CD4-positive, alpha-beta T cell treated with Interleukin-6 at 100 ng/mL for 8 hours (primary cell): Measurements from ENCODE around the gene BOD1.

Experiments
- DNase-seq: peaks from one replicate; pipeline ENCODE4 v3.0.0-alpha.2; 2020; ENCODE audit warnings: mixed read lengths, low spot score

The BOD1 gene

DNA sequence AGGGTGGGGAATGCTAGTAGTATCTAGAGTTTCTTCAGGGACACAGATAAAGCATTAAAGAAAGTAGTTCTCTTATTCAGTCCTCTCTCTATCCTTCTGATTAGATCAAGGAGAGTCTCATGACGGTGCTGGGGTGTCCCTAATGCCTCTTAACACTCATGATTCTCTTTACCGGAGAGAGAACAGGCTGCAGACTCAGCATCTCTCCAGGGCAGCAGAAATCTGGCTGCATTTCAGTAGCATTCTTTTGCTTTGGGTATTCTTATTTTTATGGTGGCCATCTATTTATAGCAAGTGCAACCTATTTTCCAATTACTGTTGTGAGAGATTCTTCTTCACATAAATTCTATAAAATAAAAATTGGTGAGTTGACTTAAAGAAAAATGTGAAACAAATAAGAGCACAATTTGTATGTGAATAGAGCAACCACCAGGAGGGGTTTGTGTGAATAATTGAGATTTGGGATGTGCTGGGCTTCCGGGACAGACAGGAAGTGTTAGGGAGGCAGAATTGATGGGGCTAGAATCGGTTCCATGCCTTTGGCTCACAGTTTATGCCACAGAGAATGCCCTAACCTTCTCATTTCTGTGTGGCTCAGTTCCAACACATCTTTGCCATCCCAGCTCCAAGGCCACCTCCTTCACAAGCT lies 23.8 kb upstream of the BOD1 start:
- DNase-seq: no peak

DNA sequence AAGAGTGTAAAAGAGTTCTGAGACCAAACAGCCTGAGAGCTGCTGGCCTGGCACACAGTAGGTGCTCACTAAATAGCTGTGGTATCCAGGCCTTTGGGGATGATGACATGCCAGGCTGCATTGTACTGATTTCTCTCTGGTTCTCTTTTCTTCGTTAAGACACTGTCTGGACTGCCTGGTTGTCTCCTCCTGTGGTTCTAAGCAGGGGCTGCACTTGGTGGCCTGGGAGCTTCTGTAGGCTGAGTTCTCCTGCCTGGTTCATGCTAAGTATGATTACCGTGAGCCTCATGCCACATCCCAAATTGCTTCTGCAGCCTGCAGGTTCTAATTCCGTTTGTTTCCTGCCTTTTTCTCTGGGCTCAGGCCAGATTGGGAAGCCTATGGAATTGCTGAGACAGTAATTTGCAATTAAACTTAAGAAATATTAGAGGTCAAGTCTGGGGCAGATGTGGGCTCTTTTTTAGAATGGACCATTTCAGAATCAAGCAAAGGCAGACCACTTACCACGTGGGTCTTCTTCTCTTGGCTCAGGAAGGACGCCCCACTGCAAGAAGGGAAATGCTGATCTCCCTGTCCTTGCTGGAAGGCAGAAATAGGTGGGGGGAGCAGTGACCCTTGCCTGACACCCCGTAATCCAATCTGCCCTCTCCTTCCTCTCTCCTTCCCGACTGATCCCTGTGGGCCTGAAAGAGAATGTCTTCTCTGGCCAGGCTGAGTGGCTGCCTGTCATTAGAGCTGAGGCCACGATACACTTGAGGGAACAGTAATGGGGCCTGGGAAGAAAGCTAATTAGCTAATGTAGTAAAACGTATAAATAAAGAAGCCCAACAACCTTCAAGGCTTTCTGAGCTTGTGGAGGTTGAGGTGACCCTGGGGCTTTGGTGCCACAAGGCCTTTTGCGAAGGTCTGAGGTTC lies 21.9 kb upstream of the BOD1 start:
- DNase-seq: no peak

DNA sequence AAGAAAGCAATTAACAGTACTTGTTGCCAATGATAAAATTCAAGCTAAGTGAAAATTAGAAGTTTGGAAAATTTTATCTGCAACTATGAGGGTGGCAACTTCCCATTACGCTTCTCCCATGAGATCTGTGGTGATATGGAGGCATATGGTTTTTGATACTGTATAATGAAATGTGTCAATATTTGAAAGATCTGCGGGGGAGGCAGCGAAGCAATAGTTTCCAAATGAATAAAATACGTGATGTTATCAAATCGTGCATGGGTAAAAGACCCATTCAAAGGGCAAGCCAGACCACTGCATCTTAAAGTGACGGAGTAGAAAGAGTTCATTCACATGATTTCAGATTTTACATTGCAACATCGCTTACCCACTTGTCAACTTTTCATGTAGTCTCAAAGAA lies 20.9 kb upstream of the BOD1 start:
- DNase-seq: no peak

DNA sequence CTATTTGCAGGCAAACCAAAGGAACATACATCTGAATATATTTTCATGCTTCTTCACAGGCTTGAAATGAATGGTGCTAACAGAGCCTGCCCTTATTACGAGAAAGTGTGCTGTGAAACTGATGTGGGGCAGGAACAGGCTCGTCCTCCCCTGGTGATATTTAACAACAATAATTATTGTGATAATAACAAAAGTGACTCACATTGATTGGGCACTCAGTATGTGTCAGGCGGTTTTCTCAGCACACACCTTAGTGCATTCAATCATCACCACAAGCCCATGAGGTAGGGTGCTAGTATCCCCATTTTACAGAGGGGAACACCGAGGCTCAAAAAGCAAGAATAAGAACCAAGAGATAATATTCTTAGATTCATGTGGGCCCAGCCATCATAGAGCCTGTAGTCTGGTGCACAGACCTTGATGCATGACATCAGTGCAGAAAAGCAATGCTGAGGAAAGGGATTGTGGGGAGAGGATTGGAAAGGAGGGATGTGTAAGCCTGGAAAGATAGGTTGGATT lies 18.1 kb upstream of the BOD1 start:
- no peak for DNase-seq

DNA sequence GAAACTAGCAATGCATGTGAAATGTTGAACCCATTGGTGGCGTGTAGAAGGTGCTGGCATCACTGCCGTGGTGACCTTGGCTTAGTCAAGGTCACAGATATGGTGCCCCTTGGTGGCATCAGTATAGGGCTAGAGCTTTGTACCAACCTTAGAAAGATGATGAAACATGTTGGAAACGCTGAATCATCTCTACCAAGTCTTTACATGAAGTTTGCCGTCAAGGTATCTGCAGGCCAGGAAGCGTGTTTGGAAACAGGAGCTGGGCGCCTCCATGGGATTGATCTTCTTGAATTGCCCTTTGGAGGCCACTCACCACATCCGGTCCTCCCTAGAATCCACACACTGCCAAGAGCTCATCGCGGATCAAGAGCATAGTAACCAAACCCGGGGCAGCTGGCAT lies 16.9 kb upstream of the BOD1 start:
- no peak for DNase-seq

DNA sequence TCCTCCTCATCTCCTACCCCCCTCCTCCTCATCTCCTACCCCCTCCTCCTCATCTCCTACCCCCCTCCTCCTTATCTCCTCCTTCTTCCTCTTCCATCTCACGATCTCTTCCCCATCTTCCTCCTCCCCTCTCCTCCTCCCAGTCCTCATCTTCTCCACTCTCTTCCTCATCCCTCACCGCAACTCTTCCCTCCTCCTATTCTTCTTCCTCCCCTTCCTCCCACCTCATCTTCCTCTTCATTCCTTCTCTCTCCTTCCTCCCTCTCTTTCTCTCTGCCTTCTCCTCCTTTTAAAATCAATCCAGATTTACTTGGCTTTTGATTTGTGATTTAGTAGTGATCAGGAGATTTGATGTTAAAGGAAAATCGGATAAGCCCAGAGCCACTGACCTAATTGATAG lies 15.0 kb upstream of the BOD1 start:
- no peak for DNase-seq

DNA sequence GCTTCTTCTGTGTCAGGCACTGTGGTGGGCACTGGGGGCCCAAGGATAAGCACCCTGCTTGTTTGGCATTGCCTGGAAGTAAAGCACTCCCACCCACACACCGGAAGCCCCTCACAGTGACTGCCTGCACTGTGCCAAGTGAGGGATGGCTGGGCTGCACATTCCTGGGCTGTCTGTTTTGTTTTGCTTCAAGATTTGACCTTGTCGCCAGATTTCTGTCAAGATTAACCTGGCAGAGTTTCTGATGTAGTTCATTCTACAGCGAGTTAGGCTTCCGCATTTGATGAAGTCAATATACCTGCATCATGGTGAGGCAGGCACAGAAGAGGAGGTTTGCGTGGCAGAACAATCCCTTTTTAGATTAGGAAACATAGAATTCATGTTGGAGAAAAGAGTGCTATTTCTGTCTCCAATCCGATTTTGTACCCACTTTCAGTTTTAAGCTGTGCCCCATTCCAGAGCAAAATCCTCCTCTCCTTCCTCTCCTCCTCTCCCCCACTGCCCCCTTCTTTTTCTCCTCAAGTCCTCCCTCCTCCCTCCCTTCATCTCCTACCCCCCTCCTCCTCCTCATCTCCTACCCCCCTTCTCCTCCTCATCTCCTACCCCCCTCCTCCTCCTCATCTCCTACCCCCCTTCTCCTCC lies 14.4 kb upstream of the BOD1 start:
- DNase-seq: no peak

DNA sequence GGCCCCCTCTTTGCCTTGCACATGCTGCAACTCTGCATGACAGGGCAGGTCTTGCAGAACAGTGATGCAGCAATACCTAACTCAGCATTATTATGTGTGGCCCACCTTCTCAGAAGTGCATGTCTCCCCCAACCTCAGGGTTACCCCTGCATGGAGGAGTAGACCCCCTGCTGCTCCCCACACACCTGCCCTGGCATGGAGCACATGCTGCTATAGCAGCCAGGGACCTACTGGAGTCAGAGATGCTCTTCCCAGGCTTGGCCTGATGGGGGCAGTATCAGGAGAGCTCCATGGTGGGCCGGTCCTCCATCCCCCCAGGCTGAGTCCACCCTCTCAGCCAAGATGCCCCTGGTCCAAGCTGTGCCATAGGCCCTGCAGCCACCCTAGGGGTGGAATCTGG lies 13.2 kb upstream of the BOD1 start:
- no peak for DNase-seq

DNA sequence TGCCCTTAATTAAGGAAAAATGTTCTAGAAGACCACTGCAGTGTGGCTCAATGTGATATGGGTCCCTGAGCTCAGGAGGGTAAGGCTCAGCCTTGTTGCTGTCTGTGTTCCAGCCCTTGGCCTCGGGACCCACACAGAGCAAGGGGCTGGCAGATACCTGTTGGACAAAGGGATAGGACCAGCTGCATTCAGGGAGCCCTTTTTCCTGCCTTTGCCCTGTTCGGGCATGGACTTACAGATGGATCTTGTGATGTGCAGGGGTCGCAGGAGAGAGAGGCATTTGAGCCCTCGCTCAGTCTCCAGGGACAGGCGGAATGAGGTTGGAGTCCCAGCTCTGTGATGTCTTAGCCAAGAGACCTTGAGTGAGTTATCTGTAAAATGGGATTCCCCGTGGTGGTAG lies 12.1 kb upstream of the BOD1 start:
- DNase-seq: no peak

DNA sequence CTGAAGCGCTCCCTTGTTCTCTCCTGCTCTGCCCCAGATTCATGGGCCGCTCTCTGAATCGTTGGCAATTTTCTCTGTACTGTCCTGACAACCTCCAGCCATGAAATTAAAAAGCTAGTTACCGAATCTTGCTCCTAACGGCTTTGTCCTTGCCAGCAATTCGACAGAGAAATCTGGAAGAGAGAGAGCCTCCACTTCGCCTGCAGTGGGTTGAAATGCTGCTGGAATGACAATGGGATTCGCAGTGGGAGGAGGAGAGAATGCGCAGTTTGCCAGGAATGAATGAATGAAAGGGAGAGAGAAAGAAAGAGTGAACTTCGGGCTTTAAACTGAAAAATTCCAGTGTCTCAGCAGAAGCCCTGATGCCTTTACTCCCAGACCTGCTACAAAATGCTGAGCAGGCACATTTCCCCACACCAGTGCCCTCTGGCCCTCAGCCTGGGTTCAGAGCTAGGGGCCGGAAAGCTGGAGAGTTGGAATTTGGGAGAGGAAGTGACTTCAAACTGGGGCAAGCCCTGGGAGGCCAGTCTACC lies 11.5 kb upstream of the BOD1 start:
- DNase-seq: no peak

DNA sequence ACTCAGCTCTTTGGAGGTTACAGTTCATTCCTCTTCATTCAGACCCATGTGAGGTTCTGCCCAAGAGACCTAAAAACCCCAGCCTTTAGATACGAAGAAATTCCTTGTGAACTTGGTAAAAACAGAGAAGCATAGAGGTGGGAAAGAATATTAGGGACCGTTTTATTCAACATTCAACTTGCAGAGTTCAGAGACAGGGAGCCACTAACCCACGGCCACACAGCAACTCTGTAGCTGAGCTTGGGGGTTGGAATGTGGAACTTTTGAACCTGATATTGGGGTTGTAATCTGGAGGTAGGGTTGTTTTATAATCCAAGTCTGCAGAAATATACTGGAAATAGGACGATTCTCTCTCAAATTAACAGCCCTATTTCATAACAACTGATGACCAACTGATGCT lies 10.8 kb upstream of the BOD1 start:
- DNase-seq: no peak

DNA sequence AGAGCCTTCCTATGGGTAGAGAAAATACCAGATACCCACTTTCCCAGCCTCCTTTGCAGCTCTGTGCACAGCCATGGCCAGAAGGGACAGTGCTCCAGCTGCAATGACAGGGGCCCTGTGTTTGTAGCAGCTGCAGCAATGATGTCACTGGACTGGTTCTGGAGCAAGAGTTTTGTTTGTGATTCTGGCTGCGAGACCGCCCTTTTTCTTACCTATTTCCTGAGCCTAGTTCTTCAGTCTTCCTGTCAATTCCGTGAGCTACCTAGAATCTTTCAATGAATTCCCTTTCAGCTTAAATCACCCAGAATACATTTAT lies 10.0 kb upstream of the BOD1 start:
- no peak for DNase-seq

DNA sequence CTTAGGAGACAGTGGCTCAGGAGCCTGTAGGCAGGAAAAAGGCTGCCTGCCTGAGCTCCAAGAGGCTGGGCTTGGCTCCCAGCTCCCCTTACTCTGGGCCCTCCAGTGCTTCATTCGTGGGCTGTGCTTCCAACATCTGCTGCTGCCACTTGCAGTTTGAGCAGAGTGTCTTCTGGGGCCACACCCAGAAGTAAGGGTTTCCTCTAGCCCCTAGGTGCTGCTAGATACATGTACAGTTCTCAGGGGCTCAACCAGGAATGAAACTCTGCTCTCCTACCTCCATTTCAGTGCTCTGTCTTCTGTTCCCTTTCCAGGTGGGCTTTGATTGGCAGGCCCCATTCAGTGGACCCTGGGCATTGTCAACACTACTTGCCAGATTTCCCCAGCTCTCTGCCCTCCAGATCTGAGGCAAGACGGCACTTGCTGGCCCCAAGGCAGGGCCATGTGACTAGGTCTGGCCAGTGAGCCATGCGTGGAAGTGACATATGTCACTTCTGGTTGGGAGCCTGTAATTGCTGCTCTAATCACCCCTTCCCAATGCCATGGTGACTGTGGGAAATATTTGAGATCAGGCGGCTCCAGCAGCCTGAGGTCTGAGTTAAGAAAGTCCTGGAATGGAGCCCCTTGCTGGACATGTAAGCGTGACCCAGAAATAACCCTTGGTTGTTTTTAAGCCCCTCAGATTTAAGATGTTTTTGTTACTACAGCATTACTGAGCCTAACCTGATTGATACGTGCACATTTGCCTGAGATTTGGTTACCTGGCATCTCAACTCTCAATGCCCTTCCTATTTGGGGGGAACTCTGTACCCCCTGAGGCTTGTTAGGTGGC lies 9.4 kb upstream of the BOD1 start:
- no peak for DNase-seq

DNA sequence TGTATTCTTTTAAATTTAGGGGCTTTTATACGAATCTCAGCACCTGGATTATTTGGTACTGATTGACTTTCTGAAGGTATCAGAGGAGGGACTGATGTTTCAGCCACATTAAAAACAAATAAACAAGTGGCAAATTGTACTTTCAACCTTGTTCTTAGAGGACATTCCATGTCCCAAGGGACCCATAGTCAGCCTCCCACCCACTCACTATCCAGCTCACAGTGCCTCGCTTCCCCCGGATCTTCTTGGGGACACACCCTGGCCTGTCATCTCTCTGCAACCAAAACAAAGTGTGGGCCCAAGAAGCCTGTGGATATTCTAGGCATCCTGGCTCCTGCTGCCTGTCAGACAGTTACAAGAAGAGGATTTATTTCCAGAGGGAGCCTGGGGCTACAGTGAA lies 8.8 kb upstream of the BOD1 start:
- DNase-seq: no peak

DNA sequence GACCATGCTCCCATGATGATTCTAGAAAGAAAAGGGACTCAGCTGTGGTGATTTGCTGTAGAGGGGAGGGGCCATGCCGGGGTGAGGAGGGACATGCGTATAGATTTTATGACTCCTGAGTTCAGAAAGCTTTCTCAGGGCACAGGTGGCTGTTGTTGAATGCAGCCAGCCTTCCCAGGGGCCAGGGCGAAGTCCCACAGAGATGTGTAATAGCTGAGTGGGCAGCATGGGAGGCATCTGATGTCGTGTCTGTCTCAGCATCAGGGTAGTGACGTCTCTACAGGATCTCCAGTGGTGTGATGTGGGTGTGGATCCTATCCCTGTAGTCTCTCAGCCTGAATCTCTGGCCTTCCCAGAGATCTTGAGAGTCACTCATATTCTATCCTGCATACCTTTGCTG lies 7.8 kb upstream of the BOD1 start:
- DNase-seq: no peak

DNA sequence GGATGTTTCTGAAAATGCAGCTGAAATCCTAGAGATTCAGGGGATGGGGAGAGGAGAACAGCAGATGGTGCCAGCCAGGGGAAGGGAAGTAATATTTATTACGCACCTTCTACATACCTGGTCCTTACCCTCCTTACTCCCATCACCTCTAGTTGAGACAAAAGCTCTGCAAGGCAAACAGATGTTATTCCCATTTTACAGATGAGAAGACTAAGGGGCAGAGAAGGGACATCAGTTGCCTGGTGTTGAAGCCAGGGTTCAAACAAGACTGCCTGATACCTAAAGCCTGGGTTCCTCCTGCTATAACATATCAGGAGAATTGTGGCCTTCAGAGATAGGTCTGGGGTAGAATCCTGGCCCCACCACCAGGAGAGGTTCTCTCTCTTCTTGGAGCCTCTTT lies 7.3 kb upstream of the BOD1 start:
- no peak for DNase-seq

DNA sequence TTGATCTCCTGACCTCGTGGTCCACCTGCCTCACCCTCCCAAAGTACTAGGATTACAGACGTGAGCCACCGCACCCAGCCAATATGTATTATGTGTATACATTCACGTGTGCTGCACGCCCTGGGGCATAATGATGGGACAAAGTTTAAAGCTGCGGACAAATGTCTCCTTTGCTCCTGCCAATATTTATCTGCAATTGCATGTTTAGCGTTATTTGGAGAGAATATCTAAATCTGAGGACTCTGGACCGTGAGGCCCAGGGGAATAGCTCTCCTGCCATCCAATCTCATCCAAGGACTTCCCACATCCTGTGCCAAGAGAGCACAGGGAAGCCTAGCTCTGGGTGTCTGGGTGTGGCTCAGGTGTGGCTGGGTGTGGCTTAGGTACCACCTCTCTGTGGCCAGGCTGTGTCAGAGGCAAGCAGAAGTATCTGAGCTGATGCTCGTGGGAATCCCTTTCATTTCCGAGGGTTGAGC lies 6.9 kb upstream of the BOD1 start:
- no peak for DNase-seq

DNA sequence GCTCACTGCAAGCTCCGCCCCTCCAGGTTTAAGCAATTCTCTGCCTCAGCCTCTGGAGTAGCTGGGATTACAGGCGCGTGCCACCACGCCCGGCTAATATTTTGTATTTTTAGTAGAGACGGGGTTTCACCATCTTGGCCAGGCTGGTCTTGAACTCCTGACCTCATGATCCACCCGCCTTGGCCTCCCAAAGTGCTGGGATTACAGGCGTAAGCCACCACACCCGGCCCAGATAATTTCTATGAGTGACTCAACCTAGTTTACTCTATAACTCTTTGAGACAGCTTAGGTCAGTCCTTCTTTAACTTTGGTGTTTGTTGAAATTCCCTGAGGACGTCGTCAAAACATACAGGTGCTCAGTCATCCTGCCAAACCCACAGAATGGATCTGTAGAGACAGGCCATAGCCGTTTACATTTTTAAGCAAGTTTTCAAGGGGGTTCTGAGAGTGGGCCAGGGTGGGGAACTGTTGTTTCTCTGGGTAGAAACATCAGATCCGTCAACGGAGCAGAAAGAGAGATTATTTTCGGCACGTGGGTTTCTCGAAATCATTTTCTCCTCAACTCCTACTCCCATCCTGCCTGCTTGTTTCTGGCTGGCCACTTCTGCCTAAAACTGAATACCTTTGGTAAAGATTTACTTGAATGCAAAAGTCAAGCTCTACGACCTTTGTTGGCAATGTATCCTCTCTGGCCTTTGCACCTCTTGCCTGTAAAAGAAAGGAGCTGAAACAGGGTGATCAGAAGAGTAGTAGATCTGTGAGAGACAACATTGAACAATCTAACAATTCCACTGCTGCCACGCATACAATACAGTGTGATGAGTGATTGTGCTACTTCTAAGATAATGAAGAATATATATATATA lies 6.0 kb upstream of the BOD1 start:
- DNase-seq: no peak

DNA sequence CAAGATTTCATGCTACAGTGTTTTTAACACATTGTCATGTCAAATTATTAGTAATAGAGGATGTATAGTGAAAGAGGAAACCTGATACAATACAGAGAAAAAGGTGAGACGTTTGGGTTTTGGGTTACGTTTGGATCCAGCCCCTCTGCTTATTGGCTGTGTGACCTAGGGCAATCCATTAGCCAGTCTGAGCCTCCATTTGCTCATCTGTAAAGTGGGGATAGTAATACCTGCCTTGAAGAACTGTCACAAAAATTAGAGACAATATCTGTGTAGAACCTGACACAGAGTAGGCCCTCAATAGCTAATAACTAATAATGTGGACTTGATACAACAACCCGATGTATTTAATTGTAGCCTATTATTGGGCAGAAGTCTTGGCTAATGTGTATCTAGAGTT lies 4.3 kb upstream of the BOD1 start:
- DNase-seq: no peak

DNA sequence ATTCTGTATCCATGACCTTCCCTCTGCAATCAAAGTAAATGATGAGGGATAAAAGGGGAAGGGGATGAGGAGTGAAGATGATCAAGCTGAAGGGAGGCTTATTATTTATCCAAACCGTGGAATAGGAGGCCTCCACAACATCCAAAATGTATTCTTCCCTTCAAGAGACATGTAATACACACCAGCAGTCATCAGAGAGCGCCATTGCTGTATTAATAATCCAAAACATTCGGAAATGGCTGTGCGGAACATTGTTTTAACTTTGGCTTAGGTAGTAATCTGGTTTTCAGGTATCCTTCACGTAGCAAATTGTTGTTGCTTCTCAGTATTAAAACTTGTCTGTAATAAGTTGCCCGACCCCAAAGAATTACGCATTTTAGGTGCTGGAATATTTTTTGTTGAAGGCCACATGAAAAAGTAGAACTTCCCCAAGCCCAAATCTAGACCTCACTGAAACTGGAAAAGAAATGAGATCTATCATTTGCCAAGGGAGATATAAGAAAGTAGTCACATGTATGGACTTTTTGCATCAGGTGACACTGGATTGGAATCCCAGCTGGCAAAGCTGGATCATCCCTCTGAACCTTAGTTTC lies 2.6 kb upstream of the BOD1 start:
- peak; percentile 58 for DNase-seq
